ENCODE results near the gene NCAM2. TPM values are rescaled to one million over a fixed set of nuclear protein-coding genes. Genes with fewer than 3 reads are reported as not detected.

Gene NCAM2
- total RNA-seq, 1 donor from 2014 or later, result 16.3 TPM

GRCh38 chr21:21406921-21407320 lies 408.7 kb downstream of the NCAM2 start:
- Mint-ChIP-seq H3K27me3 (ENCODE audit: low read depth) (no peaks in the 10 kb centered on the region), H3K4me3 (ENCODE audit: unreplicated experiment) (no peak overlapping the region), H3K36me3 (ENCODE audit: low read depth) (peaks cover 2% of the 10 kb centered on the region), H3K9me3 (ENCODE audit: low read depth) (peaks cover 10% of the 10 kb centered on the region), H3K27ac (ENCODE audit: unreplicated experiment) (no peak overlapping the region), H3K4me1 (ENCODE audit: low read depth) (no peaks in the 10 kb centered on the region)
- no peak for DNase-seq (ENCODE audit: low spot score)
- TF ChIP-seq CTCF (IDR thresholded peaks at IDR 0.05), result no peak

GRCh38 chr21:21412096-21412495 lies 413.9 kb downstream of the NCAM2 start:
- Mint-ChIP-seq H3K9me3 (ENCODE audit: low read depth) (no peaks in the 10 kb centered on the region), H3K4me1 (ENCODE audit: low read depth) (no peaks in the 10 kb centered on the region), H3K36me3 (ENCODE audit: low read depth) (peaks cover 4% of the 10 kb centered on the region), H3K27me3 (ENCODE audit: low read depth) (no peaks in the 10 kb centered on the region), H3K27ac (ENCODE audit: unreplicated experiment) (no peak overlapping the region), H3K4me3 (ENCODE audit: unreplicated experiment) (no peak overlapping the region)
- DNase-seq (ENCODE audit: low spot score), result no peak
- no peak for TF ChIP-seq CTCF (IDR thresholded peaks at IDR 0.05)

GRCh38 chr21:21415741-21416140 lies 417.5 kb downstream of the NCAM2 start:
- no peak for DNase-seq (ENCODE audit: low spot score)
- no peak for TF ChIP-seq CTCF (IDR thresholded peaks at IDR 0.05)
- no peaks in the 10 kb centered on the region for H3K4me1 Mint-ChIP-seq (ENCODE audit: low read depth)
- no peak overlapping the region for H3K27ac Mint-ChIP-seq (ENCODE audit: unreplicated experiment)
- peaks cover 4% of the 10 kb centered on the region for H3K36me3 Mint-ChIP-seq (ENCODE audit: low read depth)
- H3K9me3 Mint-ChIP-seq (ENCODE audit: low read depth), result no peaks in the 10 kb centered on the region
- no peaks in the 10 kb centered on the region for H3K27me3 Mint-ChIP-seq (ENCODE audit: low read depth)
- H3K4me3 Mint-ChIP-seq (ENCODE audit: unreplicated experiment), result no peak overlapping the region

GRCh38 chr21:21434944-21435343 lies 436.7 kb downstream of the NCAM2 start:
- Mint-ChIP-seq H3K27me3 (ENCODE audit: low read depth) (no peaks in the 10 kb centered on the region), H3K9me3 (ENCODE audit: low read depth) (no peaks in the 10 kb centered on the region), H3K4me3 (ENCODE audit: unreplicated experiment) (no peak overlapping the region), H3K27ac (ENCODE audit: unreplicated experiment) (peak overlapping the region; percentile 24), H3K36me3 (ENCODE audit: low read depth) (no peaks in the 10 kb centered on the region), H3K4me1 (ENCODE audit: low read depth) (peaks cover 19% of the 10 kb centered on the region)
- no peak for DNase-seq (ENCODE audit: low spot score)
- no peak for TF ChIP-seq CTCF (IDR thresholded peaks at IDR 0.05)

GRCh38 chr21:21436012-21436534 lies 437.9 kb downstream of the NCAM2 start:
- H3K27me3 Mint-ChIP-seq (ENCODE audit: low read depth), result no peaks in the 10 kb centered on the region
- no peak overlapping the region for H3K4me3 Mint-ChIP-seq (ENCODE audit: unreplicated experiment)
- peaks cover 14% of the 10 kb centered on the region for H3K4me1 Mint-ChIP-seq (ENCODE audit: low read depth)
- no peaks in the 10 kb centered on the region for H3K36me3 Mint-ChIP-seq (ENCODE audit: low read depth)
- H3K9me3 Mint-ChIP-seq (ENCODE audit: low read depth), result no peaks in the 10 kb centered on the region
- peak overlapping the region; percentile 10 for H3K27ac Mint-ChIP-seq (ENCODE audit: unreplicated experiment)
- TF ChIP-seq CTCF (IDR thresholded peaks at IDR 0.05), result no peak
- DNase-seq (ENCODE audit: low spot score), result no peak

All from chondrocyte (in vitro differentiated cells).